ENCODE data around the gene SOX15.

GRCh38 chr17:7626956-7627249 is 37.0 kb upstream of the SOX15 start:
- TF ChIP-seq CTCF (IDR thresholded peaks at IDR 0.05), result no peak
- no peak for TF ChIP-seq POLR2A (IDR thresholded peaks at IDR 0.05)

All from body of pancreas (tissue), 4 donors.